Measurements from ENCODE around the gene TSPAN8.
"Not testable (repeated sequence)": the region's sequence is repeated elsewhere in the genome, so short reads cannot be mapped to it uniquely, and the experiment has no call there.

TSPAN8 gene

DNA sequence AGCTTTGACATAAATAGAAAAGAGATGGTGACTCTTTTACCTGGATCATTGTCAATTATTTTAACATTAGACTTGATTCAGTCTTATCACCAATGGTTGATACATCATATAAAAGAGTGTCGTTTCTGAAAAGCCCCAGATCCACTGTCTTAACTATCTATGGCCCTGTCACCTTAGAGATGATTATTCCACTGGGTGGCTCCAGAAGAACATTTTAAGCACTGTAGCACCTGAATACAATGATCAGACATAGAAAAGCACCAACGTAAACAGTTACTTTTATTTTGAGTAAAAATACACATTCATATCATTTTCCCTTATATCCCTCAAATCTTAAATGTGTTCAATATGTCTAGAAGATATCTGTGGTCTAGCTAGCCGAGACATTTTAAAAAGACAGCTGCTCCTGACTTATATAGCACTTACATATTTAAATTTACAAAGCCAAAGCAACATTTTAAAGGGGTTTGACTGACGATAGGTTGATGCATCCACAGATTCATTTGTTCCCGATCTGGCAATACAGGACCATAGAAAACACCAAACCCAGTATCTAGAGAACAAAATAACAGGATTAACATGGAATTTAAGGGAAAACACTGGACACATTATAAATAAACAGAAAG lies 32.9 kb downstream of the TSPAN8 start:
- no peak for DNase-seq

DNA sequence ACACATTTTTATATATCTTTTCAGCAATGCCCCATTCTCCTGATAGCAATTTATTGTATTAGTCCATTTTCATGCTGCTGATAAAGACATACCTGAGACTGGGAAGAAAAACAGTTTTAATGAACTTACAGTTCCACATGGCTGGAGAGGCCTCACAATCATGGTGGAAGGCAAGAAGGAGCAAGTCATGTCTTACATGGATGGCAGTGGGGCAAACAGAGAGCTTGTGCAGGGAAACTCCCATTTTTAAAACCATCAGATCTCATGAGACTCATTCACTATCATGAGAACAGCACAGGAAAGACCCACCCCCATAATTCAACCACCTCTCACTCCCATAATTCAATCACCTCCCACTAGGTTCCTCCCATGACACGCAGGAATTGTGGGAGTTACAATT lies 44.7 kb downstream of the TSPAN8 start:
- DNase-seq = not testable (repeated sequence)

DNA sequence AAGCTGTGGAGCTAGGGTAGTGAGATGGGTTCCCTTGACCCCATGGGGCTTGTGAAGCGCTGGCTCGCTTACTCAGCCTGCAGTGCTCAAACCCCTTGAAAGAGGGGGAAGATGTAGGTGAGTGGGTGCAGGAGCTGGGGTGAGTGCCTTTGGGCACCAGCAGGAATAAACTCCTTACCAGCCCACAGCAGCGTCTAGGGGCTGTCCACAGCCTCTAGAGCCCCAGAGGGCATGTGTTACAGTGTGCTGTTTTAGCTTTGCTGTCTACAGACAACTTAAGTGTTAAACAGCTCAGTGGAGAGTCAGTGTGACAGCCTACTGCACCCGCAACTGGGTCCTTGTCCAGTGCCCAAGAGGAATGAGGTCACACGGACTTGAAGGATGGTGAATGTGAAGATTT lies 48.0 kb downstream of the TSPAN8 start:
- no peak for DNase-seq

DNA sequence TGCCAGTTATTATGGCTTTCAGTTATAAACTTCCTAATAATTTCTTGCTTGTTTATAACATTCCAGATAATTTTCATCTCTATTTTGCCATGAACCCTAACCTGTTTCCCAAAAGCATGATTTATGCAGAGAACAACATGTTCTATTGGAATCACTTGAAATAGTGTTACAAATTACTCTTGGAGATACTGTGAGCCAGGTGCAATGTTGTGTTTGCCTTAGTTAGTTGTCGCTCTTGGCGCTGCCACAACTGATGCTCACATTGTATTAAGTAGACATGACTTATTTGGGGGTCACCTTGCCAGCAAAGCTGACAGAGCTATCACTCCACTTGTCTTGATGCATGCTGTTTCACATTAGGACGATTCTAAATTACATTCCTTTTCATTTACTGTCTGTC lies 49.4 kb downstream of the TSPAN8 start:
- no peak for DNase-seq

DNA sequence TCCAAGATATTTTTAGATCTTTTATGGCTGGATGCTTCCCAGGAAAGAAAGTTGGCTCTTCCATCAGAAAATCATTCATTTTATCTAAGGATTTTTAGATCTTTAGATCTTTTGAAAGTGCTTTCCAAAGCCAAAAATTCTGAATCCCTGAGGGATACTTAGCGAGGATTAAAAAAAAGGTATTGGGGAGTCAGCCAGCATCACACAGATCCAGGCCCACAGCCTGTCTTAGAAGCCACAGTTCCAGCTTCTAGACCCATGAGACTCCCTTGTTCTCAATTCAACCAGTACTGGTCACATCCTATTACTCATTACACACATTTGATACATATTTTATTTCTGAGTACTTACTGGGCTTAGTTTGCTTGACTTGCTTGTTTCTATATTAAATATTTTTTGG lies 49.9 kb downstream of the TSPAN8 start:
- no peak for DNase-seq

DNA sequence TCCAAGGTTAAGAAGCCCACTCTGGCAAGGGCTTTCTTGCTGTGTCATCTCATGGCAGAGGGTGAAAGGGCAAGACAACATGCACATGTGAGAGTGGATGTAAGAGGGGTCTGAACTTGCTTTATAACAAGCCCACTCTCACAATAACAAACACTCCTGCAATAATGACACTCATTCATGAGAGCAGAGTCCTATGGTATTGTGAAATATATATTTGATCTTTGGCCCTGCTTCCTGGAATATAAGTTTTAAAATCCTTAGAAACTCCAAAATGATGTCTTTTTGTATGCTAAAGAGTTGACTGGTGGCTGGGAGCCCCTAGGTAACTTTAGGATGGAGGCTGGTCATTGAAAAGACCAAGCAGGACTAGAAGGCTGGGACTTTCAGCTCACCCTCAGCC lies 51.8 kb downstream of the TSPAN8 start:
- DNase-seq = no peak

DNA sequence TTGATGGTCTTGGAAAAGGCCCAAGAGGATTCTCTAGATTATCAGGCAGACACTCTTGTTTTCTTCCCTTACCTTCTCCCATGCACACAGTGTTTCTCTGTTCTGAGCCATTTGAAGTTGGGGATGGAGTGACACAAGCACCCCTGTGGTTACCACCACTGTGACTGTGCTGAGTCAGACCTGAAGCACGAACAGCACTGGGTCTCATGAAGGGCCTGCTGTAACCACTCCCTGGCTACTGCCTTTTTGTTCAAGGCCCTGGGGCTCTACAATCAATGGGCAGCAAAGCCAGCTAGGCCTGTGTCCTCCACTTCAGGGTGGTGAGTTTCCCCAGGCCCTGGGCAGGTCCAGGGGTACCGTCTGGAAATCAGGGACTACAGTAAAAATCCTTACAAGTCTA lies 65.5 kb downstream of the TSPAN8 start:
- no peak for DNase-seq

DNA sequence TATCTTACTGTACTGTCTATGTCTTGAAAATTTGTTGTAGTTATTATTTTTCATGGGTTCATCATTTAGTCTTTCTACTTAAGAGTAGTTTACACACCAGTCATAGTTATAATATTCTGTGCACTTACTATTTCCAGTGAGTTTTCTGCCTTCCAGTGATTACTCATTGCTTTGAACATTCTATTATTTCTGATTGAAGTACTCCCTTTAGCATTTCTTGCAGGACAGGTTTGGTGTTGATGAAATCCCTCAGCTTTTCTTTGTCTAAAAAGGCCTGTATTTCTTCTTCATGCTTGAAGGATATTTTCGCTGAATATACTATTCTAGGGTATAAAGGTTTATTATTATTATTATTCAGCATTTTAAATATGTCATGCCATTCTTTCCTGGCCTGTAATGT lies 66.8 kb downstream of the TSPAN8 start:
- DNase-seq = no peak

DNA sequence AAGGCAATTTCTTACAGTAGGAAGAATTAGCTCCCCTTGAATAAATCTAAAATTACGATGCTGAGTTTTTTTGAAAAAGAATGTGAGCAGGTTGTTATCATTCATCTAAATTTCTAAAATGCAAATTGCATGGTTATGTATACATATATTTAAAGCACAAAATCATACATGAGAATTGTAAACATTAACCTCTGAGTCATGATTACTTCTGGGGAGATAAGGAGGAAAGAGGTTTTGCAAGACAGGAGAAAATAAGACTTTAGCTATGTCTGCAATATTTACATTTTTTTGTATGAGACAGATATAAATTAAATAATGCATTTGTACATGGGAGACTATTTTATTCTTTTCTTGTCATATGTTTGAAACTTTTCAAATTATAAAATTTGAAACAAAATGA lies 72.2 kb downstream of the TSPAN8 start:
- DNase-seq = no peak

DNA sequence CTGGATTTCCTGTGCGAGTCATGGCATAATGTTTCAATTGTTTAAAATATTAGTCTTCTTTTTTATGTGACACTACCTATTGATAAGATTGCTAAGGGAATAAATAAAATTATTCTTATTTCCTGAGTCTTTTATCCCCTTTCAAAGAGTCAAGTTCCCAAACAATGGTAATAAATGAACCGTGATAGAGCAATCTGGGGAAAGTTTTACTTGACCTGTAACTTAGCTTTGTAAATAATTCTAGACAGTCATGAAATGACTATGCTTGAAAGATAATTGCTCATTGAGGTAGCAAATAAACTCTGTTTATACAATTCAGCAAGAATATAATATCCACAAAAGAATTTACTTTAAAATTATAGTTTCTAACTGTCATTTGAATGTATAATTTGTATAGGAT lies 82.1 kb downstream of the TSPAN8 start:
- DNase-seq = no peak
